A673 (cell line): Measurements from ENCODE around the gene SAC3D1. TPM values are rescaled to one million over a fixed set of nuclear protein-coding genes. Genes with fewer than 3 reads are reported as not detected.
"Not testable (repeated sequence)": the region's sequence is repeated elsewhere in the genome, so short reads cannot be mapped to it uniquely, and the experiment has no call there.

ENCODE experiments used
- BruUV-seq: library from RNA; stranded (reverse); fragments of 400-500 nt; replicated peaks from 2 replicates; lab custom pipeline; 2021; lab: Mats Ljungman, UMichigan
- CTCF ChIA-PET: fragments of 300-600 bp; sonication (Branson Sonifier 250); formaldehyde crosslinking; loops from one replicate; lab custom pipeline; 2022; ENCODE audit warnings: antibody characterized with exemption; lab: Charles Lee
- POLR2A ChIA-PET: fragments of 300-600 bp; sonication (Branson Sonifier 250); formaldehyde crosslinking; loops from one replicate; lab custom pipeline; 2022; ENCODE audit warnings: antibody characterized with exemption; ENCODE audit not compliant: low non-redundant PET; lab: Charles Lee
- DNase-seq: peaks from one replicate; pipeline ENCODE4 v3.0.0-alpha.2; 2015; ENCODE audit warnings: low spot score
- H3K27ac ChIP-seq: fragments of 200-600 bp; sonication (generic); 2 replicates; pipeline ENCODE4 v1.5.1; 2016; ENCODE audit warnings: mixed run types, low read depth, mild to moderate bottlenecking, mixed read lengths, antibody characterized with exemption, low read length; ENCODE audit not compliant: poor library complexity, severe bottlenecking
- H3K27me3 ChIP-seq: fragments of 200-600 bp; sonication (generic); replicated peaks from 2 replicates; pipeline ENCODE4 v1.6.1; 2017; ENCODE audit warnings: mixed run types, low read depth, mild to moderate bottlenecking, mixed read lengths, antibody characterized with exemption, low read length; ENCODE audit not compliant: insufficient read depth, poor library complexity
- H3K36me3 ChIP-seq: fragments of 200-600 bp; sonication (generic); 2 replicates; pipeline ENCODE4 v1.6.1; 2016; ENCODE audit warnings: mixed run types, mild to moderate bottlenecking, mixed read lengths, antibody characterized with exemption, low read length; ENCODE audit not compliant: insufficient read depth, poor library complexity, severe bottlenecking
- H3K4me1 ChIP-seq: fragments of 200-600 bp; sonication (generic); 2 replicates; pipeline ENCODE4 v1.6.1; 2017; ENCODE audit warnings: mixed run types, mild to moderate bottlenecking, mixed read lengths, antibody characterized with exemption, low read length; ENCODE audit not compliant: insufficient read depth, poor library complexity, severe bottlenecking
- H3K4me3 ChIP-seq: fragments of 200-600 bp; sonication (generic); 2 replicates; pipeline ENCODE4 v1.5.1; 2016; ENCODE audit warnings: low read depth, mixed run types, mild to moderate bottlenecking, mixed read lengths, low read length; ENCODE audit not compliant: poor library complexity, severe bottlenecking
- H3K9me3 ChIP-seq: fragments of 200-600 bp; sonication (generic); 2 replicates; pipeline ENCODE4 v1.6.1; 2016; ENCODE audit warnings: mixed run types, low read depth, mild to moderate bottlenecking, mixed read lengths, antibody characterized with exemption, low read length; ENCODE audit not compliant: poor library complexity, severe bottlenecking
- CTCF ChIP-seq: fragments of 300-800, 200-600 bp; sonication (generic); conservative IDR thresholded peaks from 2 replicates; pipeline ENCODE4 v1.5.1; 2017; ENCODE audit warnings: low read depth, mild to moderate bottlenecking, antibody characterized with exemption, low read length, moderate library complexity, mixed read lengths
- EZH2 ChIP-seq: fragments of 200-600 bp; sonication (generic); IDR thresholded peaks from 2 replicates; pipeline ENCODE4 v1.6.1; 2017; ENCODE audit warnings: borderline replicate concordance, low read depth, mild to moderate bottlenecking, mixed read lengths, antibody characterized with exemption, low read length; ENCODE audit not compliant: poor library complexity, severe bottlenecking
- intact Hi-C: fragments of 100-400 bp; cut with micrococcal nuclease; formaldehyde crosslinking; loops from one replicate; pipeline ENCODE4 v1.10.0; 2022; ENCODE audit not compliant: unreplicated experiment
- total RNA-seq: library from RNA; stranded (reverse); gene quantifications from 2 replicates; pipeline ENCODE4 v1.2.3, GENCODE V29; 2021

Gene SAC3D1
- total RNA-seq, 1 experiment from 2014 or later = 43.9 TPM

GRCh38 chr11:64999478-64999877 lies 41.5 kb upstream of the SAC3D1 start:
- Histone ChIP-seq H3K27me3 (no peaks in the 10 kb centered on the region), H3K4me1 (no peaks in the 10 kb centered on the region), H3K27ac (no peak overlapping the region), H3K9me3 (no peaks in the 10 kb centered on the region), H3K36me3 (no peaks in the 10 kb centered on the region), H3K4me3 (no peak overlapping the region)
- no peak for TF ChIP-seq CTCF
- TF ChIP-seq EZH2 = no peak
- no TSS peak for BruUV-seq
- ChIA-PET CTCF (interaction anchor here (0.7 kb wide), 1 partner anchor 11 kb away, joined by 3 read pairs; no protein-coding TSS in a partner anchor), POLR2A (no interaction called here)
- DNase-seq = no peak
- intact Hi-C loops = no loop called here

GRCh38 chr11:65002706-65003105 lies 38.3 kb upstream of the SAC3D1 start:
- H3K27me3 ChIP-seq = no peaks in the 10 kb centered on the region
- CTCF ChIA-PET = no interaction called here
- DNase-seq = no peak
- H3K36me3 ChIP-seq = no peaks in the 10 kb centered on the region
- H3K4me1 ChIP-seq = no peaks in the 10 kb centered on the region
- no peak overlapping the region for H3K27ac ChIP-seq
- no peaks in the 10 kb centered on the region for H3K9me3 ChIP-seq
- intact Hi-C loops = no loop called here
- BruUV-seq = no TSS peak
- TF ChIP-seq EZH2 (no peak), CTCF (no peak)
- POLR2A ChIA-PET = no interaction called here
- no peak overlapping the region for H3K4me3 ChIP-seq

GRCh38 chr11:65003282-65003681 lies 37.7 kb upstream of the SAC3D1 start:
- no peak for TF ChIP-seq EZH2
- no peak for TF ChIP-seq CTCF
- Histone ChIP-seq H3K9me3 (no peaks in the 10 kb centered on the region), H3K4me1 (no peaks in the 10 kb centered on the region), H3K4me3 (no peak overlapping the region), H3K36me3 (no peaks in the 10 kb centered on the region), H3K27ac (no peak overlapping the region), H3K27me3 (no peaks in the 10 kb centered on the region)
- intact Hi-C loops = no loop called here
- BruUV-seq = no TSS peak
- no peak for DNase-seq
- ChIA-PET POLR2A (no interaction called here), CTCF (no interaction called here)

- BruUV-seq, DNase-seq, POLR2A ChIA-PET, H3K27me3 ChIP-seq, H3K9me3 ChIP-seq, H3K27ac ChIP-seq, H3K4me1 ChIP-seq, H3K36me3 ChIP-seq, H3K4me3 ChIP-seq, intact Hi-C loops, CTCF ChIA-PET: not testable (repeated sequence)
These were observed 37.0 kb upstream of the SAC3D1 start for GRCh38 chr11:65003968-65004367.
